ENCODE data around the gene THBS3. TPM values are rescaled to one million over a fixed set of nuclear protein-coding genes. Genes with fewer than 3 reads are reported as not detected.

Gene THBS3
- total and polyA plus RNA-seq, 9 of the 15 experiments (the other 6 are each of a cell fraction or from before 2014, with no cell fraction given) = 0.59 to 8.3 (median 3.2) TPM

DNA sequence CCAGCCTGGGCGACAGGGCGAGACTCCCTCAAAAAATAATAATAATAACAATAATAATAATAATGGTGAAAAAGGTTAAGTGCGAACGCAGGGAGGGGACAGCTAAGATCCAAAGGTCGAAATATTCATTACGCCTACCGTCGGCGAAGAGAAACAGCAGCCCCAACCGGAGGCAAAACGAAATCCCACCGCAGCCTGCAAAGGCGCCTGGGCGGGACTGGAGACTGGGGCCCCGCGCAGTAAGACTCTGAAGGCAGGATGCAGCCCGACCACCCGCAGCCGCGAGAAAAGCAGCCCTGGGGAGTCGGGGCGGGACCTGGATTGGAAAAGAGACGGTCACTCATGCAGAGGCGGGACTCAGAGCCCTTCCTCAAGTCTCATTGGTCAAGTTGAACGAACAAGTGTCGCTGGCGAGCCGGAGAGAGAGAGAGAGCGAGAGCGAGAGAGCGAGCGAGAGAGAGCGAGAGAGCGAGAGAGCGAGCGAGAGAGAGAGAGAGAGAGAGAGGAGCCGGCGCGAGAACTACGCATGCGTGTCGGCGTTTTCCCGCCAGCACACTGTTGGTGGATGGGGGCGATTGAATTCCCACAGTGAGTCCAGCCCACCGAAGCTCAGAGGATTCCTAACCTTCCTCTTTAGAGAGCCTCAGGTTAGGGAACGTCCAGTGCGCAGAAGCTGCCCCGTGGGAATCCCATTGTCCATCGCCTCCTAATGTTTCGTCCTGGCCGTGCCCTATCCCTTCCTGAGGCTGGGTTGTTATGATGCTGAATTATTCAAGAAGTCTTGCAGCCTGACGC lies 36.9 kb upstream of the THBS3 start (continued):
- TF ChIP-seq, protein P1, sequence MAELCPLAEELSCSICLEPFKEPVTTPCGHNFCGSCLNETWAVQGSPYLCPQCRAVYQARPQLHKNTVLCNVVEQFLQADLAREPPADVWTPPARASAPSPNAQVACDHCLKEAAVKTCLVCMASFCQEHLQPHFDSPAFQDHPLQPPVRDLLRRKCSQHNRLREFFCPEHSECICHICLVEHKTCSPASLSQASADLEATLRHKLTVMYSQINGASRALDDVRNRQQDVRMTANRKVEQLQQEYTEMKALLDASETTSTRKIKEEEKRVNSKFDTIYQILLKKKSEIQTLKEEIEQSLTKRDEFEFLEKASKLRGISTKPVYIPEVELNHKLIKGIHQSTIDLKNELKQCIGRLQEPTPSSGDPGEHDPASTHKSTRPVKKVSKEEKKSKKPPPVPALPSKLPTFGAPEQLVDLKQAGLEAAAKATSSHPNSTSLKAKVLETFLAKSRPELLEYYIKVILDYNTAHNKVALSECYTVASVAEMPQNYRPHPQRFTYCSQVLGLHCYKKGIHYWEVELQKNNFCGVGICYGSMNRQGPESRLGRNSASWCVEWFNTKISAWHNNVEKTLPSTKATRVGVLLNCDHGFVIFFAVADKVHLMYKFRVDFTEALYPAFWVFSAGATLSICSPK (IDR thresholded peaks at IDR 0.05; ENCODE audit: borderline replicate concordance) = peak; percentile 60; the same call in 1 of the 2 replicates
- TF ChIP-seq PHB2 (IDR thresholded peaks at IDR 0.05; ENCODE audit: low read depth) (peak; percentile 58; the same call in 1 of the 2 replicates), ZNF3 (CRISPR knock-in tag; IDR thresholded peaks at IDR 0.05) (no peak), TCF3 (CRISPR knock-in tag; IDR thresholded peaks at IDR 0.05) (peak; percentile 58), TRIM24 (IDR thresholded peaks at IDR 0.05) (peak; percentile 87 to 95), ZNF655 (CRISPR knock-in tag; IDR thresholded peaks at IDR 0.05) (no peak), ZKSCAN3 (CRISPR knock-in tag; IDR thresholded peaks at IDR 0.05) (no peak), ARID4B (CRISPR knock-in tag; IDR thresholded peaks at IDR 0.05) (peak; percentile 91), KAT2B (IDR thresholded peaks at IDR 0.05; ENCODE audit: low read depth, low read length) (no peak), KDM4B (IDR thresholded peaks at IDR 0.05; ENCODE audit: borderline replicate concordance in 2 of 2, low read depth in 1 of 2) (peak in 1 of 2 experiments; percentile 56; a peak in 1 of 4 replicates), CREBBP (IDR thresholded peaks at IDR 0.05; ENCODE audit: low read depth, low read length) (no peak), U2AF1 (optimal IDR thresholded peaks at IDR 0.05; ENCODE audit: low read depth, low read length) (peak; percentile 64), RB1 (IDR thresholded peaks at IDR 0.05; ENCODE audit: low read depth) (peak; percentile 100), CBX2 (IDR thresholded peaks at IDR 0.05; ENCODE audit: insufficient read depth, low read length, poor library complexity, severe bottlenecking) (no peak)
- TF ChIP-seq, protein P2, sequence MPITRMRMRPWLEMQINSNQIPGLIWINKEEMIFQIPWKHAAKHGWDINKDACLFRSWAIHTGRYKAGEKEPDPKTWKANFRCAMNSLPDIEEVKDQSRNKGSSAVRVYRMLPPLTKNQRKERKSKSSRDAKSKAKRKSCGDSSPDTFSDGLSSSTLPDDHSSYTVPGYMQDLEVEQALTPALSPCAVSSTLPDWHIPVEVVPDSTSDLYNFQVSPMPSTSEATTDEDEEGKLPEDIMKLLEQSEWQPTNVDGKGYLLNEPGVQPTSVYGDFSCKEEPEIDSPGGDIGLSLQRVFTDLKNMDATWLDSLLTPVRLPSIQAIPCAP (CRISPR knock-in tag; IDR thresholded peaks at IDR 0.05; ENCODE audit: borderline replicate concordance) = peak; percentile 78; the same call in 1 of the 2 replicates
- TF ChIP-seq, protein P3, sequence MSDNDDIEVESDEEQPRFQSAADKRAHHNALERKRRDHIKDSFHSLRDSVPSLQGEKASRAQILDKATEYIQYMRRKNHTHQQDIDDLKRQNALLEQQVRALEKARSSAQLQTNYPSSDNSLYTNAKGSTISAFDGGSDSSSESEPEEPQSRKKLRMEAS (CRISPR knock-in tag; IDR thresholded peaks at IDR 0.05) = peak; percentile 94
- TF ChIP-seq, protein P4, sequence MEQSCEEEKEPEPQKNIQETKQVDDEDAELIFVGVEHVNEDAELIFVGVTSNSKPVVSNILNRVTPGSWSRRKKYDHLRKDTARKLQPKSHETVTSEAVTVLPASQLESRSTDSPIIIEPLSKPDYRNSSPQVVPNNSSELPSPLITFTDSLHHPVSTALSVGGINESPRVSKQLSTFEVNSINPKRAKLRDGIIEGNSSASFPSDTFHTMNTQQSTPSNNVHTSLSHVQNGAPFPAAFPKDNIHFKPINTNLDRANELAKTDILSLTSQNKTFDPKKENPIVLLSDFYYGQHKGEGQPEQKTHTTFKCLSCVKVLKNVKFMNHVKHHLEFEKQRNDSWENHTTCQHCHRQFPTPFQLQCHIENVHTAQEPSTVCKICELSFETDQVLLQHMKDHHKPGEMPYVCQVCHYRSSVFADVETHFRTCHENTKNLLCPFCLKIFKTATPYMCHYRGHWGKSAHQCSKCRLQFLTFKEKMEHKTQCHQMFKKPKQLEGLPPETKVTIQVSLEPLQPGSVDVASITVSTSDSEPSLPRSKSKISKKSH (CRISPR knock-in tag; IDR thresholded peaks at IDR 0.05) = no peak
